T-cell (primary cell): Measurements from ENCODE around the gene SLCO2B1. TPM values are rescaled to one million over a fixed set of nuclear protein-coding genes. Genes with fewer than 3 reads are reported as not detected.

Experiments
- ATAC-seq, 4 experiments: fragments of 200-7000 bp in 3 of 4; fragments of 150-1000 bp in 1 of 4; cut with Tn5 transposase; replicated peaks in 1 of 4; 1 replicate in 3 of 4; 2 replicates in 1 of 4; pipeline ENCODE4 v1.10.0; 2021; ENCODE audit warnings: moderate library complexity in 3 of 4, mild to moderate bottlenecking in 2 of 4, moderate number of reproducible peaks in 1 of 4
- CTCF ChIA-PET, 2 donors: fragments of 300-600 bp; sonication (Branson Sonifier 250); formaldehyde crosslinking; loops; one replicate each; lab custom pipeline; 2022; ENCODE audit warnings: antibody characterized with exemption in 2 of 2; lab: Charles Lee
- POLR2A ChIA-PET, 2 donors: fragments of 300-600 bp; sonication (Branson Sonifier 250); formaldehyde crosslinking; loops; one replicate each; lab custom pipeline; 2022; ENCODE audit warnings: antibody characterized with exemption in 2 of 2; lab: Charles Lee
- DNase-seq, 35 experiments: peaks; one replicate each; pipeline versions ENCODE4 v3.0.0 to v3.0.0-alpha.2; 2013 to 2023
- H3K27ac ChIP-seq: one replicate; pipeline ENCODE4 v1.5.1; 2013; ENCODE audit warnings: low read length
- H3K27me3 ChIP-seq, 2 experiments: replicated peaks in 1 of 2; 1 replicate in 1 of 2; 2 replicates in 1 of 2; pipeline versions ENCODE4 v1.6.1 to v1.7.0; 2013; ENCODE audit warnings: low read length in 1 of 2, mixed read lengths in 1 of 2; ENCODE audit not compliant: control insufficient read depth in 2 of 2, insufficient read depth in 2 of 2; ENCODE audit errors: extremely low read depth in 1 of 2
- H3K36me3 ChIP-seq, 2 donors: 1 replicate in 1 of 2; 2 replicates in 1 of 2; pipeline versions ENCODE4 v1.6.1 to v1.7.0; 2013; ENCODE audit warnings: low read length in 1 of 2; ENCODE audit not compliant: control insufficient read depth in 2 of 2, insufficient read depth in 1 of 2; ENCODE audit errors: extremely low read depth in 1 of 2
- H3K4me1 ChIP-seq, 2 experiments: 1 replicate in 1 of 2; 2 replicates in 1 of 2; pipeline versions ENCODE4 v1.6.1 to v1.7.0; 2013; ENCODE audit warnings: low read length in 2 of 2, mixed read lengths in 1 of 2; ENCODE audit not compliant: insufficient read depth in 2 of 2, control insufficient read depth in 1 of 2; ENCODE audit errors: extremely low read depth in 1 of 2
- H3K4me3 ChIP-seq, 2 donors: 1 replicate in 1 of 2; 2 replicates in 1 of 2; pipeline versions ENCODE4 v1.5.1 to v1.7.0; 2013; ENCODE audit warnings: mild to moderate bottlenecking in 2 of 2, low read length in 1 of 2, moderate library complexity in 1 of 2; ENCODE audit not compliant: control insufficient read depth in 1 of 2; ENCODE audit errors: extremely low read depth in 1 of 2
- H3K9me3 ChIP-seq: 2 replicates; pipeline ENCODE4 v1.7.0; 2013
- H3K27ac Mint-ChIP-seq, 2 donors: one replicate each; pipeline ENCODE4 v1.8.0; 2020 to 2021; ENCODE audit warnings: mild to moderate bottlenecking in 2 of 2, mixed read lengths in 2 of 2
- H3K27me3 Mint-ChIP-seq, 2 donors: one replicate each; pipeline ENCODE4 v1.8.0; 2021 to 2022; ENCODE audit warnings: mixed read lengths in 2 of 2
- H3K36me3 Mint-ChIP-seq: one replicate; pipeline ENCODE4 v1.8.0; 2021; ENCODE audit warnings: mixed read lengths
- H3K4me1 Mint-ChIP-seq, 3 donors: one replicate each; pipeline ENCODE4 v1.8.0; 2020 to 2022; ENCODE audit warnings: mixed read lengths in 3 of 3, mild to moderate bottlenecking in 1 of 3
- H3K4me3 Mint-ChIP-seq, 3 donors: one replicate each; pipeline ENCODE4 v1.8.0; 2020 to 2022; ENCODE audit warnings: mild to moderate bottlenecking in 3 of 3, mixed read lengths in 3 of 3, moderate library complexity in 3 of 3
- H3K9me3 Mint-ChIP-seq, 3 donors: one replicate each; pipeline ENCODE4 v1.8.0; 2020 to 2022; ENCODE audit warnings: mixed read lengths in 3 of 3
- WGBS: methylation state at CpG from one replicate; pipeline ENCODE4 v1.1.5; 2013; ENCODE audit warnings: missing lambda C conversion rate; ENCODE audit not compliant: insufficient coverage; 5-methylcytosine and 5-hydroxymethylcytosine counted together
- total RNA-seq, 35 experiments: library from RNA in 6 of 35; stranded (reverse) in 6 of 35; fragments of 120-200 nt in 1 of 35; gene quantifications; one replicate each; pipeline versions ENCODE4 v1.2.1 to v1.2.4 and lab custom pipeline; 2013 to 2026

The SLCO2B1 gene
- total RNA-seq, 5 donors from 2014 or later (not counting 1 experiment from before 2014, with no cell fraction given): 0.55 to 0.79 (median 0.63) TPM; not detected in 2

GRCh38 chr11:75229466-75229865, 78.6 kb downstream of the SLCO2B1 start:
- 58% methylated on average over 2 of the region's 2 CpGs for WGBS
- ChIA-PET POLR2A (no interaction called here), CTCF (interaction anchor here in 1 of 2 donors (0.8 kb wide), 1 partner anchor 12 kb away, joined by 4 read pairs; no protein-coding TSS in a partner anchor)
- Histone ChIP-seq H3K27ac (no peak overlapping the region), H3K4me1 (no peaks in the 10 kb centered on the region), H3K36me3 (no peaks in the 10 kb centered on the region), H3K9me3 (no peaks in the 10 kb centered on the region), H3K4me3 (no peak overlapping the region), H3K27me3 (peaks cover 0 to 31% of the 10 kb centered on the region in 2 experiments)
- no peaks in the 10 kb centered on the region for H3K9me3 Mint-ChIP-seq
- DNase-seq (no peak), ATAC-seq (no peak)
- peaks cover 14 to 15% of the 10 kb centered on the region in 2 donors for H3K27me3 Mint-ChIP-seq
- no peaks in the 10 kb centered on the region for H3K4me1 Mint-ChIP-seq
- no peaks in the 10 kb centered on the region for H3K36me3 Mint-ChIP-seq
- H3K27ac Mint-ChIP-seq: no peak overlapping the region
- H3K4me3 Mint-ChIP-seq: no peak overlapping the region

DNA sequence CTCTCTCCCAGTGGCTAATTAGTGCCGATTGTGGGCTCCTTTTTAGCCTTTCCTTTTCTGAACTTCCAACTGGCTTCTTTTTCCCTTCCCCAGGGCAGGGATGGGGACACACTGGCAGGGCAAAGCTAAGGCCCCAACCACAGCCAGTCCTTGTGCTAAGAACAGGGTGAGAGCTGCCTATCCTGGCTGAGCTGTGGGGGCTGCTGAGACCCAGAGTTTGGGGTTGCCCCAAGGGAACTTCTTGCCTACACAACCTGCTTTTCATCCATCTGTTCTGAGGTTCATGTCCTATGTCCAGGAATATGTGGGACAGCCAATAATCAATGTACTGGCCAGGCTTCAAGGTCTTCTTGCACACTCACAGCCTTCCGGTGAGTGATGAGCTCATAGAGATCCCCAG, 79.7 kb downstream of the SLCO2B1 start:
- WGBS: 100% methylated on average over 1 of the region's 2 CpGs
- peaks cover 14 to 15% of the 10 kb centered on the region in 2 donors for H3K27me3 Mint-ChIP-seq
- CTCF ChIA-PET: interaction anchor here in 1 of 2 donors (1.1 kb wide), 1 partner anchor 20 kb away, joined by 3 read pairs; no protein-coding TSS in a partner anchor
- no peaks in the 10 kb centered on the region for H3K36me3 ChIP-seq
- no peaks in the 10 kb centered on the region for H3K4me1 Mint-ChIP-seq
- H3K4me3 Mint-ChIP-seq: no peak overlapping the region
- POLR2A ChIA-PET: interaction anchor here in 1 of 2 donors (0.6 kb wide), 1 partner anchor 12 kb away, joined by 5 read pairs; no protein-coding TSS in a partner anchor
- H3K9me3 ChIP-seq: no peaks in the 10 kb centered on the region
- no peak overlapping the region for H3K27ac ChIP-seq
- no peaks in the 10 kb centered on the region for H3K9me3 Mint-ChIP-seq
- H3K4me3 ChIP-seq: no peak overlapping the region
- peaks cover 0 to 33% of the 10 kb centered on the region in 2 experiments for H3K27me3 ChIP-seq
- ATAC-seq (no peak), DNase-seq (no peak)
- H3K4me1 ChIP-seq: no peaks in the 10 kb centered on the region
- no peaks in the 10 kb centered on the region for H3K36me3 Mint-ChIP-seq
- no peak overlapping the region for H3K27ac Mint-ChIP-seq

- Histone ChIP-seq H3K36me3 (no peaks in the 10 kb centered on the region), H3K27ac (no peak overlapping the region), H3K9me3 (no peaks in the 10 kb centered on the region), H3K4me3 (no peak overlapping the region), H3K27me3 (peaks cover 0 to 52% of the 10 kb centered on the region in 2 experiments), H3K4me1 (no peaks in the 10 kb centered on the region)
- DNase-seq (peak in 3 of 35 experiments; percentile 5 to 41 (median 15)), ATAC-seq (no peak)
- Mint-ChIP-seq H3K4me3 (no peak overlapping the region), H3K36me3 (no peaks in the 10 kb centered on the region), H3K9me3 (no peaks in the 10 kb centered on the region), H3K4me1 (no peaks in the 10 kb centered on the region), H3K27me3 (peaks cover 28 to 30% of the 10 kb centered on the region in 2 donors), H3K27ac (no peak overlapping the region)
- POLR2A ChIA-PET: no interaction called here
- CTCF ChIA-PET: no interaction called here
- WGBS: 0% methylated on average over 1 of the region's 3 CpGs
These were observed 82.9 kb downstream of the SLCO2B1 start for GRCh38 chr11:75233754-75234172.

- no peak overlapping the region for H3K27ac Mint-ChIP-seq
These were observed 85.2 kb downstream of the SLCO2B1 start for GRCh38 chr11:75236062-75236461.

DNA sequence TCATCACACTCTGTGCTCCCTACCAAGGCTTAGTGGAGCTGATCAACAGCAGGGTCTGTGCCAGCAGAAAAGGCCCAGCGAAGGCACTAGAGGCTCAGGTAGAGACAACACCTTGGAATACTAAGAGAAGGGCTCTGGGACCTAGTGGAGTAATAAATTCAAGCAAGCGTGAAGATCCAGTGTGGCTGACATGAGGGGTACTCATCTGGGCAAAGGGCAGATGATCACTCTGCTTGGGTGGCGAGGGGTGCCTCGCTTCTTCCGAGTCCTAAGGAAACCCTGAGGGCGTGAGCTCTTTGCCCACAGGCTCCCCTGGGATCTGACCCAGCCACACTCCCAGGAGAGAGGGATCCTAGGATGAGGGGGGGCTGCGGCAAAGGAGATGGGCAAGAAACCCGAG, 86.1 kb downstream of the SLCO2B1 start:
- H3K4me1 Mint-ChIP-seq: peaks cover 0 to 8% (median 5%) of the 10 kb centered on the region in 3 donors
- DNase-seq (no peak), ATAC-seq (no peak)
- no peaks in the 10 kb centered on the region for H3K36me3 ChIP-seq
- peaks cover 25 to 33% of the 10 kb centered on the region in 2 donors for H3K27me3 Mint-ChIP-seq
- H3K4me3 Mint-ChIP-seq: no peak overlapping the region
- H3K27me3 ChIP-seq: peaks cover 0 to 47% of the 10 kb centered on the region in 2 experiments
- no peaks in the 10 kb centered on the region for H3K36me3 Mint-ChIP-seq
- no peak overlapping the region for H3K27ac ChIP-seq
- H3K4me1 ChIP-seq: peaks cover 0 to 9% of the 10 kb centered on the region in 2 experiments
- H3K27ac Mint-ChIP-seq: no peak overlapping the region
- ChIA-PET POLR2A (interaction anchor here in 1 of 2 donors (0.6 kb wide), 1 partner anchor 46 kb away, joined by 3 read pairs; no protein-coding TSS in a partner anchor), CTCF (interaction anchor here in 1 of 2 donors (0.6 kb wide), 1 partner anchor 141 kb away, joined by 4 read pairs; no protein-coding TSS in a partner anchor)
- no peak overlapping the region for H3K4me3 ChIP-seq
- no peaks in the 10 kb centered on the region for H3K9me3 ChIP-seq
- WGBS: 89% methylated on average over 5 of the region's 8 CpGs
- H3K9me3 Mint-ChIP-seq: no peaks in the 10 kb centered on the region

More at GRCh38 chr11:75236062-75236461, 85.2 kb downstream of the SLCO2B1 start:
- 73% methylated on average over 2 of the region's 8 CpGs for WGBS
- ATAC-seq: no peak
- ChIA-PET CTCF (no interaction called here), POLR2A (no interaction called here)
- Mint-ChIP-seq H3K36me3 (no peaks in the 10 kb centered on the region), H3K4me3 (no peak overlapping the region), H3K4me1 (peaks cover 0 to 8% (median 5%) of the 10 kb centered on the region in 3 donors), H3K9me3 (no peaks in the 10 kb centered on the region), H3K27me3 (peaks cover 28 to 35% of the 10 kb centered on the region in 2 donors)
- no peaks in the 10 kb centered on the region for H3K36me3 ChIP-seq
- H3K4me3 ChIP-seq: no peak overlapping the region
- no peak for DNase-seq
- peaks cover 0 to 8% of the 10 kb centered on the region in 2 experiments for H3K4me1 ChIP-seq
- H3K9me3 ChIP-seq: no peaks in the 10 kb centered on the region
- no peak overlapping the region for H3K27ac ChIP-seq
- H3K27me3 ChIP-seq: peaks cover 0 to 57% of the 10 kb centered on the region in 2 experiments

- no peak for ATAC-seq
- WGBS: 72% methylated on average over 4 of the region's 9 CpGs
- H3K4me1 Mint-ChIP-seq: peaks cover 6 to 13% (median 10%) of the 10 kb centered on the region in 3 donors
- no peak overlapping the region for H3K4me3 ChIP-seq
- no peaks in the 10 kb centered on the region for H3K36me3 ChIP-seq
- peak overlapping the region; percentile 21 to 80 (median 70) for H3K4me3 Mint-ChIP-seq
- no peak overlapping the region for H3K27ac ChIP-seq
- H3K36me3 Mint-ChIP-seq: no peaks in the 10 kb centered on the region
- CTCF ChIA-PET: interaction anchor here (0.6 to 1.7 kb wide), 4 partner anchors 10 to 261 kb away, joined by 3 to 7 read pairs (median 6); no protein-coding TSS in a partner anchor
- no peak for DNase-seq
- H3K27me3 Mint-ChIP-seq: peaks cover 35 to 47% of the 10 kb centered on the region in 2 donors
- no peaks in the 10 kb centered on the region for H3K9me3 ChIP-seq
- no peaks in the 10 kb centered on the region for H3K9me3 Mint-ChIP-seq
- POLR2A ChIA-PET: no interaction called here
- H3K4me1 ChIP-seq: peaks cover 0 to 13% of the 10 kb centered on the region in 2 experiments
- no peak overlapping the region for H3K27ac Mint-ChIP-seq
- H3K27me3 ChIP-seq: peaks cover 5 to 61% of the 10 kb centered on the region in 2 experiments
These were observed 87.9 kb downstream of the SLCO2B1 start for GRCh38 chr11:75238595-75239440.
